ENCODE measurements around the gene EVI2B.

GRCh38 chr17:31293581-31293980, 20.3 kb downstream of the EVI2B start:
- TF ChIP-seq EP300 (IDR thresholded peaks at IDR 0.05) (no peak), CTCF (IDR thresholded peaks at IDR 0.05) (no peak), E2F6 (IDR thresholded peaks at IDR 0.05; ENCODE audit: borderline replicate concordance, low read depth) (no peak), PBX3 (IDR thresholded peaks at IDR 0.05) (no peak), POLR2A (IDR thresholded peaks at IDR 0.05; ENCODE audit: low read length) (no peak), TFCP2L1 (CRISPR knock-in tag; IDR thresholded peaks at IDR 0.05) (no peak), CEBPB (IDR thresholded peaks at IDR 0.05) (no peak), HDAC2 (IDR thresholded peaks at IDR 0.05) (no peak), JUNB (IDR thresholded peaks at IDR 0.05) (no peak), MAFK (IDR thresholded peaks at IDR 0.05; ENCODE audit: partially characterized antibody) (no peak), RCOR1 (IDR thresholded peaks at IDR 0.05; ENCODE audit: low read depth, low read length) (no peak), ZFP36 (IDR thresholded peaks at IDR 0.05; ENCODE audit: borderline replicate concordance, partially characterized antibody) (no peak), HMGXB4 (CRISPR knock-in tag; IDR thresholded peaks at IDR 0.05; ENCODE audit: borderline replicate concordance) (no peak), USF2 (IDR thresholded peaks at IDR 0.05) (no peak)
